NB4 (cell line): Measurements from ENCODE around the gene BOLA2.
"Not testable (repeated sequence)": the region's sequence is repeated elsewhere in the genome, so short reads cannot be mapped to it uniquely, and the experiment has no call there.

Experiments
- CTCF ChIP-seq: IDR thresholded peaks from one replicate; pipeline ENCODE4 v1.5.1; 2012; ENCODE audit warnings: low read depth, low read length
- POLR2A ChIP-seq: IDR thresholded peaks from 2 replicates; pipeline ENCODE4 v1.6.1; 2011; ENCODE audit warnings: mild to moderate bottlenecking; ENCODE audit not compliant: insufficient read length; ENCODE audit errors: extremely low read depth

GRCh38 chr16:29454828-29455227 is 677 bp upstream of the BOLA2 start:
- not testable (repeated sequence) for TF ChIP-seq POLR2A, CTCF
